ENCODE measurements around the gene ZNF80.

Gene ZNF80

DNA sequence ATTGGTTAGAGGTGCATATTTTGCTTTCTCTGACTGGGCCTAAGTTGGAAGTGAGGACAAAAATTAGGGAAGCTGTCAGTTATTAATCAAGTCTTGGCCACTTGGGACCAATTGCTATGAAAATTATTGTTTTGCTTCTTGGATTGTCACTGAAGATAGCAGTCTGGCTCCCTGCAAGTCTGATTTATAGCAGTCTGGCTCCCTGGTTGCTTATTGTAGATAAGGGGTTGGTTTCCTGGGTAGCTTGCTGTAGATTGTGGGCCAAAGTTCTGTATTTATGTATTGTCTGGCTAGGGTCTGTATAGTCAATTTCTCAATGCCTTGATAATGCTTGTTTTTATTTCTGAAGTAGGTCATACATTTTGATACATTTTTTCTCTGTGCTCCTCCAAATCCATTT lies 45.2 kb downstream of the ZNF80 start:
- no peak for DNase-seq (ENCODE audit: low read depth, low spot score)
- TF ChIP-seq SUZ12 (IDR thresholded peaks at IDR 0.05; ENCODE audit: extremely low read depth, insufficient read depth, insufficient read length), result no peak
- TF ChIP-seq YY1 (IDR thresholded peaks at IDR 0.05; ENCODE audit: insufficient read depth, insufficient read length), result no peak
- no peak for TF ChIP-seq ZNF274 (IDR thresholded peaks at IDR 0.05; ENCODE audit: low read depth, low read length)
- no peaks in the 10 kb centered on the region for H3K4me1 ChIP-seq (ENCODE audit: insufficient read depth, insufficient read length)
- no peak overlapping the region for H3K4me3 ChIP-seq (ENCODE audit: insufficient read length, low read depth)
- H3K9me3 ChIP-seq (ENCODE audit: insufficient read depth, low read length), result no peaks in the 10 kb centered on the region
- no peak overlapping the region for H3K9ac ChIP-seq (ENCODE audit: insufficient read length, low read depth)
- H3K27me3 ChIP-seq (ENCODE audit: insufficient read depth, insufficient read length), result peaks cover 4% of the 10 kb centered on the region
- H3K36me3 ChIP-seq (ENCODE audit: insufficient read depth, insufficient read length, low read length), result no peaks in the 10 kb centered on the region

DNA sequence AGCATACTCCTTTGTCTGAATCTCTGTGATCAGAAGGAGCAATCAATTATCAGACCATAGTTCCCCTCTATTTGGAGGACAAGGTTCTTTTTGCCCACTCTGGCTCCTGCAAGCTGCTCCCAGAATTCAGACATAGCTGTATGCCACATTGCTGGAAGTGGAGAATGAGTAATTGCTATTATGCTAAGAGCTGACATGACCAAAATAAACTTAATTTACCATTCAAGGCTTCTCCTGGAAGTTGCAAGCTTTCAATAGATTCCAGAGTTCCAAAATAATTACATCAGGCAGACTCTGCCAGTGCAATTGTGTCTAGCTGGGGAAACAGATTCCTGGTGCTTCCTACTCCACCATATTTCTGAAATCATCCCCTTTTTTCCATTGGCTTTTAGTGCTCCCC lies 50.9 kb downstream of the ZNF80 start:
- Histone ChIP-seq H3K9ac (ENCODE audit: insufficient read length, low read depth) (no peak overlapping the region), H3K9me3 (ENCODE audit: insufficient read depth, low read length) (peaks cover 15% of the 10 kb centered on the region), H3K4me3 (ENCODE audit: insufficient read length, low read depth) (no peak overlapping the region), H3K4me1 (ENCODE audit: insufficient read depth, insufficient read length) (no peaks in the 10 kb centered on the region), H3K36me3 (ENCODE audit: insufficient read depth, insufficient read length, low read length) (no peaks in the 10 kb centered on the region), H3K27me3 (ENCODE audit: insufficient read depth, insufficient read length) (no peaks in the 10 kb centered on the region)
- TF ChIP-seq ZNF274 (IDR thresholded peaks at IDR 0.05; ENCODE audit: low read depth, low read length), result no peak
- TF ChIP-seq YY1 (IDR thresholded peaks at IDR 0.05; ENCODE audit: insufficient read depth, insufficient read length), result no peak
- TF ChIP-seq SUZ12 (IDR thresholded peaks at IDR 0.05; ENCODE audit: extremely low read depth, insufficient read depth, insufficient read length), result no peak
- DNase-seq (ENCODE audit: low read depth, low spot score), result no peak

Data from NT2/D1 (cell line).